Activated B cell treated with CpG ODN at 0.5 μM for 24 hours (primary cell): ENCODE results near the gene B4GALNT4. TPM values are rescaled to one million over a fixed set of nuclear protein-coding genes. Genes with fewer than 3 reads are reported as not detected.
"Not testable (repeated sequence)": the region's sequence is repeated elsewhere in the genome, so short reads cannot be mapped to it uniquely, and the experiment has no call there.

ENCODE experiments used
- ATAC-seq: fragments of 200-7000 bp; cut with Tn5 transposase; one replicate; pipeline ENCODE4 v1.10.0; 2021; ENCODE audit warnings: low read depth, mild to moderate bottlenecking, moderate library complexity
- CTCF ChIA-PET: fragments of 350-600 bp; sonication (Branson Sonifier 250); formaldehyde crosslinking; loops from one replicate; lab custom pipeline; 2021; ENCODE audit warnings: antibody characterized with exemption; lab: Charles Lee
- POLR2A ChIA-PET: fragments of 350-600 bp; sonication (Branson Sonifier 250); formaldehyde crosslinking; loops from one replicate; lab custom pipeline; 2021; ENCODE audit warnings: antibody characterized with exemption; lab: Charles Lee
- DNase-seq: peaks from one replicate; pipeline ENCODE4 v3.0.0; 2022
- H3K27ac Mint-ChIP-seq: one replicate; pipeline ENCODE4 v1.8.0; 2020; ENCODE audit warnings: mixed read lengths
- H3K27me3 Mint-ChIP-seq: one replicate; pipeline ENCODE4 v1.8.0; 2021; ENCODE audit warnings: mixed read lengths
- H3K36me3 Mint-ChIP-seq: one replicate; pipeline ENCODE4 v1.8.0; 2021; ENCODE audit warnings: low read depth, mixed read lengths
- H3K4me1 Mint-ChIP-seq: one replicate; pipeline ENCODE4 v1.8.0; 2021; ENCODE audit warnings: mixed read lengths
- H3K4me3 Mint-ChIP-seq: one replicate; pipeline ENCODE4 v1.8.0; 2020; ENCODE audit warnings: mild to moderate bottlenecking, mixed read lengths
- H3K9me3 Mint-ChIP-seq: one replicate; pipeline ENCODE4 v1.8.0; 2020; ENCODE audit warnings: mixed read lengths
- CTCF ChIP-seq: fragments of 200-600 bp; IDR thresholded peaks from one replicate; pipeline ENCODE4 v1.8.0; 2022; ENCODE audit warnings: antibody characterized with exemption, mild to moderate bottlenecking
- intact Hi-C: fragments of 100-400 bp; cut with micrococcal nuclease; formaldehyde crosslinking; loops from one replicate; pipeline ENCODE4 v1.15.1; 2024
- total RNA-seq: library from RNA; stranded (reverse); gene quantifications from 2 replicates; pipeline ENCODE4 v1.2.3, GENCODE V29; 2022

B4GALNT4 gene
- total RNA-seq, 1 donor from 2014 or later = not detected

GRCh38 chr11:398826-399225 lies 29.5 kb downstream of the B4GALNT4 start:
- H3K4me1 Mint-ChIP-seq = no peaks in the 10 kb centered on the region
- H3K4me3 Mint-ChIP-seq = no peak overlapping the region
- no peak for DNase-seq
- H3K27me3 Mint-ChIP-seq = peaks cover 3% of the 10 kb centered on the region
- ChIA-PET POLR2A (interaction anchor here (0.6 kb wide), 1 partner anchor 122 kb away, joined by 3 read pairs; no protein-coding TSS in a partner anchor), CTCF (no interaction called here)
- no peak for TF ChIP-seq CTCF
- no peak for ATAC-seq
- H3K9me3 Mint-ChIP-seq = no peaks in the 10 kb centered on the region
- H3K36me3 Mint-ChIP-seq = no peaks in the 10 kb centered on the region
- no peak overlapping the region for H3K27ac Mint-ChIP-seq
- intact Hi-C loops = no loop called here

- no peak for DNase-seq
- Mint-ChIP-seq H3K4me3 (no peak overlapping the region), H3K27ac (no peak overlapping the region), H3K4me1 (no peaks in the 10 kb centered on the region), H3K36me3 (no peaks in the 10 kb centered on the region), H3K27me3 (peaks cover 3% of the 10 kb centered on the region), H3K9me3 (no peaks in the 10 kb centered on the region)
- no peak for TF ChIP-seq CTCF
- ChIA-PET POLR2A (no interaction called here), CTCF (no interaction called here)
- intact Hi-C loops = no loop called here
- ATAC-seq = no peak
Measured at GRCh38 chr11:399731-400211, 30.5 kb downstream of the B4GALNT4 start.

GRCh38 chr11:400241-400689 lies 31.0 kb downstream of the B4GALNT4 start:
- Mint-ChIP-seq H3K36me3 (no peaks in the 10 kb centered on the region), H3K4me1 (peaks cover under 1% of the 10 kb centered on the region), H3K27ac (no peak overlapping the region), H3K4me3 (no peak overlapping the region), H3K27me3 (peaks cover 3% of the 10 kb centered on the region), H3K9me3 (no peaks in the 10 kb centered on the region)
- no peak for TF ChIP-seq CTCF
- intact Hi-C loops = no loop called here
- CTCF ChIA-PET = no interaction called here
- ATAC-seq (no peak), DNase-seq (no peak)
- POLR2A ChIA-PET = no interaction called here

- DNase-seq, H3K36me3 Mint-ChIP-seq, H3K27me3 Mint-ChIP-seq, intact Hi-C loops, ATAC-seq, H3K4me3 Mint-ChIP-seq, H3K27ac Mint-ChIP-seq, H3K9me3 Mint-ChIP-seq, POLR2A ChIA-PET, CTCF ChIA-PET, H3K4me1 Mint-ChIP-seq: not testable (repeated sequence)
Measured at GRCh38 chr11:401196-401595, 31.9 kb downstream of the B4GALNT4 start.

- POLR2A ChIA-PET = no interaction called here
- Mint-ChIP-seq H3K27ac (no peak overlapping the region), H3K36me3 (no peaks in the 10 kb centered on the region), H3K9me3 (no peaks in the 10 kb centered on the region), H3K4me3 (no peak overlapping the region), H3K27me3 (peaks cover 3% of the 10 kb centered on the region), H3K4me1 (peaks cover 3% of the 10 kb centered on the region)
- no peak for TF ChIP-seq CTCF
- DNase-seq (no peak), ATAC-seq (no peak)
- CTCF ChIA-PET = no interaction called here
- intact Hi-C loops = no loop called here
Measured at GRCh38 chr11:403021-403760, 33.9 kb downstream of the B4GALNT4 start.
